GM12892 (cell line): Measurements from ENCODE around the gene GTF2I.
"Not testable (repeated sequence)": the region's sequence is repeated elsewhere in the genome, so short reads cannot be mapped to it uniquely, and the experiment has no call there.

ENCODE experiments used
- POLR2A ChIP-seq: IDR thresholded peaks from 2 replicates; pipeline ENCODE4 v1.6.1; 2011; ENCODE audit warnings: low read depth, low read length, control low read depth
- POLR2AphosphoS5 ChIP-seq: IDR thresholded peaks from 2 replicates; pipeline ENCODE4 v1.6.1; 2011; ENCODE audit warnings: low read depth, low read length, control low read depth
- TAF1 ChIP-seq: IDR thresholded peaks from 2 replicates; pipeline ENCODE4 v1.6.1; 2011; ENCODE audit warnings: low read depth, mild to moderate bottlenecking, control low read depth, low read length, borderline replicate concordance

DNA sequence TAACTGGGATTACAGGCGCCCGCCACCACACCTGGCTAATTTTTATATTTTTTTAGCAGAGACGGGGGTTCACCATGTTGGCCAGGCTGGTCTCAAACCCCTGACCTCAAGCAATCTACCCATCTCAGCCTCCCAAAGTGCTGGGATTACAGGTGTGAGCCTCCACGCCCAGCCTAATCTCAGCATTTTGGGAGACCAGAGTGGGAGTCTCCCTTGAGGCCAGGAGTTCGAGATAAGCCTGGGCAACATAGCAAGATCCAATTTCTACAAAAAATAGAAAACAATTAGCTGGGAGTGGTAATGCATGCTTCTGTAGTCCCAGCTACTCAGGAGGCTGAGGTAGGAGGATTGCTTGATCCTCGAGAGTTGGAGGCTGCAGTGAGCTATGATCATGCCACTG, 46.9 kb downstream of the GTF2I start:
- not testable (repeated sequence) for TF ChIP-seq POLR2AphosphoS5, POLR2A, TAF1
